Neuronal stem cell (in vitro differentiated cells): Measurements from ENCODE around the gene AANAT.

Source experiments
- DNase-seq: peaks from one replicate; pipeline ENCODE4 v3.0.0-alpha.2; 2013; ENCODE audit warnings: low spot score
- H2AFZ ChIP-seq: one replicate; pipeline ENCODE4 v1.6.1; 2013; ENCODE audit warnings: mild to moderate bottlenecking, low read length, inconsistent platforms
- H2AK5ac ChIP-seq: 2 replicates; pipeline ENCODE4 v1.6.1; 2013; ENCODE audit warnings: low read depth, mild to moderate bottlenecking, inconsistent platforms, low read length, moderate library complexity, mixed read lengths
- H2BK120ac ChIP-seq: 2 replicates; pipeline ENCODE4 v1.6.1; 2013; ENCODE audit warnings: low read depth, mild to moderate bottlenecking, inconsistent platforms, low read length, moderate library complexity, mixed read lengths
- H2BK12ac ChIP-seq: one replicate; pipeline ENCODE4 v1.6.1; 2013; ENCODE audit warnings: low read length, inconsistent platforms
- H2BK15ac ChIP-seq: 2 replicates; pipeline ENCODE4 v1.6.1; 2013; ENCODE audit warnings: mild to moderate bottlenecking, low read length, inconsistent platforms, mixed read lengths
- H2BK5ac ChIP-seq: one replicate; pipeline ENCODE4 v1.6.1; 2013; ENCODE audit warnings: inconsistent platforms, mild to moderate bottlenecking, low read length, moderate library complexity
- H3K14ac ChIP-seq: one replicate; pipeline ENCODE4 v1.6.1; 2013; ENCODE audit warnings: low read length, inconsistent platforms
- H3K18ac ChIP-seq: 2 replicates; pipeline ENCODE4 v1.6.1; 2013; ENCODE audit warnings: low read length, inconsistent platforms
- H3K23ac ChIP-seq: 2 replicates; pipeline ENCODE4 v1.6.1; 2013; ENCODE audit warnings: low read depth, mild to moderate bottlenecking, mixed read lengths, low read length, inconsistent platforms; ENCODE audit not compliant: poor library complexity
- H3K27ac ChIP-seq: replicated peaks from 3 replicates; pipeline ENCODE4 v1.5.1; 2013; ENCODE audit warnings: low read length, inconsistent platforms
- H3K27me3 ChIP-seq, 3 experiments: 2 replicates each; pipeline ENCODE4 v1.6.1; 2013; ENCODE audit warnings: low read length in 3 of 3, mild to moderate bottlenecking in 2 of 3, inconsistent platforms in 1 of 3, low read depth in 1 of 3, mixed read lengths in 1 of 3, moderate library complexity in 1 of 3; ENCODE audit not compliant: control insufficient read depth in 3 of 3, insufficient read depth in 3 of 3
- H3K36me3 ChIP-seq, 2 donors: replicated peaks in 1 of 2; 2 replicates each; pipeline ENCODE4 v1.6.1; 2013; ENCODE audit warnings: low read length in 2 of 2; ENCODE audit not compliant: control insufficient read depth in 2 of 2, insufficient read depth in 2 of 2
- H3K4ac ChIP-seq: 2 replicates; pipeline ENCODE4 v1.6.1; 2013; ENCODE audit warnings: inconsistent platforms, mild to moderate bottlenecking, low read length, moderate library complexity
- H3K4me1 ChIP-seq, 2 donors: 1 replicate in 1 of 2; 2 replicates in 1 of 2; pipeline ENCODE4 v1.6.1; 2013; ENCODE audit warnings: low read length in 2 of 2, low read depth in 1 of 2; ENCODE audit not compliant: control insufficient read depth in 2 of 2, insufficient read depth in 1 of 2
- H3K4me2 ChIP-seq: one replicate; pipeline ENCODE4 v1.6.1; 2013; ENCODE audit warnings: mild to moderate bottlenecking, low read length, inconsistent platforms; ENCODE audit not compliant: insufficient read depth, poor library complexity, severe bottlenecking
- H3K4me3 ChIP-seq, 2 donors: 2 replicates each; pipeline ENCODE4 v1.5.1; 2013; ENCODE audit warnings: low read length in 2 of 2, mild to moderate bottlenecking in 2 of 2, inconsistent platforms in 1 of 2, moderate library complexity in 1 of 2
- H3K79me1 ChIP-seq: one replicate; pipeline ENCODE4 v1.6.1; 2013; ENCODE audit warnings: low read depth, mild to moderate bottlenecking, inconsistent platforms, low read length, moderate library complexity
- H3K9ac ChIP-seq: one replicate; pipeline ENCODE4 v1.6.1; 2013; ENCODE audit warnings: mild to moderate bottlenecking, low read depth, low read length, inconsistent platforms; ENCODE audit not compliant: poor library complexity
- H3K9me3 ChIP-seq, 2 donors: replicated peaks in 1 of 2; 2 replicates each; pipeline versions ENCODE3 to v1.6.1; 2013; ENCODE audit warnings: low read length in 2 of 2, mild to moderate bottlenecking in 2 of 2, inconsistent platforms in 1 of 2, low read depth in 1 of 2, mixed read lengths in 1 of 2, moderate library complexity in 1 of 2; ENCODE audit not compliant: control insufficient read depth in 2 of 2, insufficient read depth in 1 of 2
- H4K8ac ChIP-seq: one replicate; pipeline ENCODE4 v1.6.1; 2013; ENCODE audit warnings: low read depth, mild to moderate bottlenecking, inconsistent platforms, low read length, moderate library complexity
- H4K91ac ChIP-seq: one replicate; pipeline ENCODE4 v1.6.1; 2013; ENCODE audit warnings: low read length, low read depth, mild to moderate bottlenecking, inconsistent platforms; ENCODE audit not compliant: poor library complexity
- WGBS, 2 donors: extraction: QIAGEN DNeasy Blood & Tissue Kit; methylation state at CpG; one replicate each; pipeline ENCODE4 v1.1.7; 2013; ENCODE audit warnings: missing lambda C conversion rate in 2 of 2, mixed read lengths in 1 of 2; ENCODE audit not compliant: insufficient read length in 2 of 2, insufficient replicate concordance in 1 of 2; ENCODE audit errors: extremely low coverage in 2 of 2; 5-methylcytosine and 5-hydroxymethylcytosine counted together

AANAT gene

GRCh38 chr17:76452127-76452659 lies 15.2 kb upstream of the AANAT start:
- no peak for DNase-seq

GRCh38 chr17:76452660-76453430 lies 14.6 kb upstream of the AANAT start, which contains the start of gene UBE2O:
Gene UBE2O (minus strand): TSS chr17:76453152. CDS start chr17:76453141, 11 bp downstream.
- Histone ChIP-seq H2AK5ac (peak within 1 kb of the TSS; percentile 89), H3K79me1 (peaks cover 7% of the 10 kb centered on the region), H2AFZ (peak within 1 kb of the TSS; percentile 94), H3K4ac (peak within 1 kb of the TSS; percentile 48), H3K27me3 (no peaks in the 10 kb centered on the region), H3K14ac (peak within 1 kb of the TSS; percentile 100), H3K18ac (peak within 1 kb of the TSS; percentile 97), H3K27ac (no peak within 1 kb of the TSS), H4K8ac (peak within 1 kb of the TSS; percentile 7), H2BK120ac (peak within 1 kb of the TSS; percentile 49), H3K4me3 (peak within 1 kb of the TSS; percentile 91 to 99), H2BK12ac (no peak within 1 kb of the TSS), H3K4me1 (peaks cover 5 to 13% of the 10 kb centered on the region in 2 donors), H3K9ac (peak within 1 kb of the TSS; percentile 99), H2BK15ac (peak within 1 kb of the TSS; percentile 63), H3K23ac (peak within 1 kb of the TSS; percentile 92), H2BK5ac (peak within 1 kb of the TSS; percentile 26), H4K91ac (peak within 1 kb of the TSS; percentile 42), H3K4me2 (peak within 1 kb of the TSS; percentile 85), H3K36me3 (no peaks in the 10 kb centered on the region), H3K9me3 (no peaks in the 10 kb centered on the region)
- WGBS, 2 donors, result no CpG with 5 or more reads among the region's 101 CpGs
- DNase-seq, result peak; percentile 89

More at GRCh38 chr17:76452127-76452659, 15.2 kb upstream of the AANAT start:
- H3K27me3 ChIP-seq, result no peaks in the 10 kb centered on the region
- peaks cover 5 to 13% of the 10 kb centered on the region in 2 donors for H3K4me1 ChIP-seq
- H2AK5ac ChIP-seq, result peak overlapping the region; percentile 89
- no peak overlapping the region for H2BK12ac ChIP-seq
- H3K23ac ChIP-seq, result peak overlapping the region; percentile 92
- peak overlapping the region; percentile 91 to 99 for H3K4me3 ChIP-seq
- peak overlapping the region; percentile 95 for H3K18ac ChIP-seq
- H4K91ac ChIP-seq, result no peak overlapping the region
- H2BK120ac ChIP-seq, result no peak overlapping the region
- H3K14ac ChIP-seq, result no peak overlapping the region
- H3K36me3 ChIP-seq, result no peaks in the 10 kb centered on the region
- peak overlapping the region; percentile 99 for H3K9ac ChIP-seq
- H2BK5ac ChIP-seq, result peak overlapping the region; percentile 26
- H3K4ac ChIP-seq, result peak overlapping the region; percentile 48
- H3K27ac ChIP-seq, result no peak overlapping the region
- peaks cover 10% of the 10 kb centered on the region for H3K79me1 ChIP-seq
- H2AFZ ChIP-seq, result peak overlapping the region; percentile 94
- no peaks in the 10 kb centered on the region for H3K9me3 ChIP-seq
- peak overlapping the region; percentile 63 for H2BK15ac ChIP-seq
- peak overlapping the region; percentile 7 for H4K8ac ChIP-seq
- no CpG with 5 or more reads among the region's 29 CpGs for WGBS, 2 donors
- H3K4me2 ChIP-seq, result peak overlapping the region; percentile 85

GRCh38 chr17:76453431-76453743 lies 14.0 kb upstream of the AANAT start:
- Histone ChIP-seq H2BK15ac (no peak overlapping the region), H3K27me3 (no peaks in the 10 kb centered on the region), H3K4me3 (peak overlapping the region in 1 of 2 donors; percentile 91), H2AFZ (peak overlapping the region; percentile 94), H3K23ac (no peak overlapping the region), H3K27ac (no peak overlapping the region), H3K18ac (no peak overlapping the region), H3K79me1 (peaks cover 6% of the 10 kb centered on the region), H4K8ac (no peak overlapping the region), H3K9ac (no peak overlapping the region), H3K4ac (no peak overlapping the region), H3K9me3 (no peaks in the 10 kb centered on the region), H2BK5ac (peak overlapping the region; percentile 26), H3K14ac (no peak overlapping the region), H4K91ac (no peak overlapping the region), H2BK12ac (no peak overlapping the region), H3K36me3 (no peaks in the 10 kb centered on the region), H2BK120ac (no peak overlapping the region), H3K4me2 (no peak overlapping the region), H2AK5ac (no peak overlapping the region), H3K4me1 (peaks cover 5 to 13% of the 10 kb centered on the region in 2 donors)
- no peak for DNase-seq
- WGBS, 2 donors, result no CpG with 5 or more reads among the region's 6 CpGs
